GM12878 (cell line): Measurements from ENCODE around the gene CDC42EP1. TPM values are rescaled to one million over a fixed set of nuclear protein-coding genes. Genes with fewer than 3 reads are reported as not detected.

Source experiments
- ATAC-seq: fragments of 200-7000 bp; cut with Tn5 transposase; 3 replicates; pipeline ENCODE4 v1.9.1; 2020; ENCODE audit warnings: mild to moderate bottlenecking, moderate library complexity
- BruUV-seq: library from RNA; stranded (reverse); fragments of 400-500 nt; replicated peaks from 2 replicates; lab custom pipeline; 2021; lab: Mats Ljungman, UMichigan
- CTCF ChIA-PET: fragments of 300-600 bp; sonication (Branson Sonifier 250); formaldehyde crosslinking; extraction: SDS; loops from one replicate; lab custom pipeline; 2021; ENCODE audit warnings: inconsistent platforms; lab: Yijun Ruan, JAX
- POLR2A ChIA-PET: fragments of 350-600 bp; formaldehyde crosslinking; extraction: SDS; loops from one replicate; lab custom pipeline; 2021; ENCODE audit warnings: inconsistent platforms; lab: Charles Lee
- RAD21 ChIA-PET: fragments of 300-600 bp; sonication (Branson Sonifier 250); formaldehyde crosslinking; loops from one replicate; lab custom pipeline; 2023; ENCODE audit warnings: antibody characterized with exemption; ENCODE audit not compliant: unreplicated experiment; lab: Charles Lee
- SMC1A ChIA-PET: fragments of 300-600 bp; sonication (Branson Sonifier 250); formaldehyde crosslinking; loops from one replicate; lab custom pipeline; 2023; ENCODE audit not compliant: unreplicated experiment, uncharacterized antibody; lab: Charles Lee
- DNase-seq: peaks from one replicate; pipeline ENCODE4 v3.0.0-alpha.2; 2011; ENCODE audit warnings: low read depth, low spot score
- FAIRE-seq: peaks from 3 replicates; lab custom pipeline; 2011; peaks lifted over from hg19 to GRCh38; lab: Jason Lieb, UNC
- H2AFZ ChIP-seq: 2 replicates; pipeline ENCODE4 v1.6.0; 2011; ENCODE audit warnings: low read depth, low read length, control low read depth; ENCODE audit not compliant: control insufficient read depth
- H3K27ac ChIP-seq: 2 replicates; pipeline ENCODE4 v1.5.1; 2011; ENCODE audit warnings: control low read depth; ENCODE audit not compliant: control insufficient read depth, insufficient read depth
- H3K27me3 ChIP-seq, 2 experiments: replicated peaks in 1 of 2; 2 replicates each; pipeline versions ENCODE4 v1.6.0 to v1.6.1; 2011; ENCODE audit warnings: low read length in 1 of 2; ENCODE audit not compliant: control insufficient read depth in 2 of 2, insufficient read depth in 2 of 2
- H3K36me3 ChIP-seq, 2 experiments: 2 replicates each; pipeline ENCODE4 v1.5.1; 2011; ENCODE audit warnings: low read length in 1 of 2; ENCODE audit not compliant: control insufficient read depth in 2 of 2, insufficient read depth in 2 of 2
- H3K4me1 ChIP-seq: 2 replicates; pipeline ENCODE4 v1.6.1; 2011; ENCODE audit warnings: mild to moderate bottlenecking, low read length, moderate library complexity, mixed read lengths; ENCODE audit not compliant: control insufficient read depth, insufficient read depth
- H3K4me2 ChIP-seq: 2 replicates; pipeline ENCODE4 v1.6.0; 2011; ENCODE audit warnings: control low read depth; ENCODE audit not compliant: control insufficient read depth, insufficient read depth
- H3K4me3 ChIP-seq: fragments of 200-600 bp; sonication (generic); 2 replicates; pipeline ENCODE4 v1.5.1; 2016
- H3K79me2 ChIP-seq: 2 replicates; pipeline ENCODE4 v1.6.0; 2011; ENCODE audit warnings: low read length; ENCODE audit not compliant: control insufficient read depth, insufficient read depth
- H3K9ac ChIP-seq: 2 replicates; pipeline ENCODE4 v1.8.0; 2011; ENCODE audit warnings: low read length, control low read depth, mixed read lengths; ENCODE audit not compliant: control insufficient read depth, insufficient read depth
- H3K9me3 ChIP-seq: replicated peaks from 3 replicates; pipeline ENCODE4 v1.5.1; 2011; ENCODE audit warnings: mild to moderate bottlenecking, low read length; ENCODE audit not compliant: control insufficient read depth, insufficient read depth
- H4K20me1 ChIP-seq: 2 replicates; pipeline ENCODE4 v1.6.0; 2011; ENCODE audit not compliant: control insufficient read depth, insufficient read depth
- EP300 ChIP-seq, 2 experiments: fragments of 150-350 bp in 1 of 2; IDR thresholded peaks; 2 replicates each; pipeline ENCODE4 v1.6.1; 2011 to 2012; ENCODE audit warnings: low read depth in 2 of 2, low read length in 2 of 2, borderline replicate concordance in 1 of 2, improper control_type of control experiment in 1 of 2, inconsistent platforms in 1 of 2; ENCODE audit not compliant: control insufficient read depth in 1 of 2
- HDAC6 ChIP-seq: fragments of 200-600 bp; sonication (generic); IDR thresholded peaks from one replicate; pipeline ENCODE4 v1.8.0; 2017; ENCODE audit warnings: antibody characterized with exemption; ENCODE audit not compliant: unreplicated experiment
- IKZF2 ChIP-seq, 2 experiments: fragments of 450-650 bp; IDR thresholded peaks; 2 replicates each; pipeline ENCODE4 v1.6.1; 2017; ENCODE audit warnings: mild to moderate bottlenecking in 2 of 2, moderate library complexity in 2 of 2
- MEF2B ChIP-seq: fragments of 450-650 bp; IDR thresholded peaks from 2 replicates; pipeline ENCODE4 v1.6.1; 2018; ENCODE audit warnings: mild to moderate bottlenecking, moderate library complexity; ENCODE audit not compliant: partially characterized antibody, poor library complexity, severe bottlenecking
- MTA2 ChIP-seq: fragments of 450-650 bp; IDR thresholded peaks from 2 replicates; pipeline ENCODE4 v1.6.1; 2016; ENCODE audit warnings: low read depth, mild to moderate bottlenecking, moderate library complexity
- NBN ChIP-seq: fragments of 450-650 bp; IDR thresholded peaks from 2 replicates; pipeline ENCODE4 v1.6.1; 2016
- RCOR1 ChIP-seq: conservative IDR thresholded peaks from 2 replicates; pipeline ENCODE4 v1.6.1; 2012; ENCODE audit warnings: low read depth, low read length, improper control_type of control experiment
- RUNX3 ChIP-seq: IDR thresholded peaks from 2 replicates; pipeline ENCODE4 v1.6.1; 2012; ENCODE audit warnings: low read length, inconsistent platforms
- SPI1 ChIP-seq: IDR thresholded peaks from 2 replicates; pipeline ENCODE4 v1.6.1; 2011; ENCODE audit warnings: low read depth, mild to moderate bottlenecking, low read length, moderate library complexity, borderline replicate concordance; ENCODE audit not compliant: insufficient read depth
- SUZ12 ChIP-seq: fragments of 200-600 bp; sonication (generic); IDR thresholded peaks from one replicate; pipeline ENCODE4 v1.6.1; 2018; ENCODE audit warnings: antibody characterized with exemption, mild to moderate bottlenecking; ENCODE audit not compliant: unreplicated experiment
- ZBED1 ChIP-seq: IDR thresholded peaks from 2 replicates; pipeline ENCODE4 v1.6.1; 2016; ENCODE audit warnings: borderline replicate concordance
- WGBS: methylation state at CpG from one replicate; pipeline ENCODE4 v1.1.6; 2016; ENCODE audit warnings: low lambda C conversion rate; ENCODE audit not compliant: insufficient replicate concordance, insufficient coverage; ENCODE audit errors: missing lambda C conversion rate; 5-methylcytosine and 5-hydroxymethylcytosine counted together
- in situ Hi-C: fragments of 300-500 bp; cut with MboI; formaldehyde crosslinking; loops from 9 replicates; pipeline ENCODE4 v1.14.3; 2018; ENCODE audit warnings: mixed read lengths
- intact Hi-C: fragments of 100-400 bp; cut with micrococcal nuclease; formaldehyde crosslinking; loops from one replicate; pipeline ENCODE4 v1.14.2; 2022; ENCODE audit not compliant: unreplicated experiment
- polyA plus RNA-seq, 11 experiments: library from polyadenylated mRNA; depleted of rRNA in 4 of 11; unstranded in 6 of 11; stranded (reverse) in 5 of 11; fragments of >200 nt; fragmentation: Nextera tagmentation in 4 of 11; fragmentation: Illumina TruSeq in 1 of 11; extraction: Ambion mirVana in 4 of 11; extraction: Trizol in 1 of 11; gene quantifications; 1 replicate in 1 of 11; 2 replicates in 10 of 11; pipeline versions ENCODE4 v1.2.1 to v1.2.3, GENCODE V29; 2011 to 2016; ENCODE audit warnings: inconsistent platforms in 2 of 11, missing spikeins in 2 of 11, low read depth in 1 of 11
- total RNA-seq, 4 experiments: library from RNA; depleted of rRNA in 3 of 4; stranded (reverse); fragments of >200 nt in 3 of 4; fragmentation: Illumina TruSeq in 1 of 4; extraction: Trizol in 1 of 4; gene quantifications; 2 replicates each; pipeline versions ENCODE4 v1.2.1 to v1.2.3, GENCODE V29; 2013 to 2021
- TF ChIP-seq, protein P1 (sequence below): IDR thresholded peaks from 2 replicates; pipeline ENCODE4 v1.6.1; 2011; ENCODE audit warnings: borderline replicate concordance, low read depth, mild to moderate bottlenecking, moderate library complexity, mixed read lengths, low read length; ENCODE audit not compliant: insufficient read depth; ENCODE audit errors: extremely low read length
- TF ChIP-seq, protein P2 (sequence below): fragments of 450-650 bp; IDR thresholded peaks from 2 replicates; pipeline ENCODE4 v1.6.1; 2017; ENCODE audit warnings: low read depth, mild to moderate bottlenecking, moderate library complexity
- TF ChIP-seq, protein P3 (sequence below): fragments of 450-650 bp; formaldehyde crosslinking; IDR thresholded peaks from 2 replicates; pipeline ENCODE4 v1.4.0; 2020; ENCODE audit warnings: mild to moderate bottlenecking, moderate library complexity
- TF ChIP-seq, protein P4 (sequence below): fragments of 450-650 bp; IDR thresholded peaks from 2 replicates; pipeline ENCODE4 v1.6.1; 2016; ENCODE audit warnings: mild to moderate bottlenecking

Gene CDC42EP1
- total and polyA plus RNA-seq, 10 of the 15 experiments (the other 5 are each of a cell fraction or from before 2014, with no cell fraction given) = 0.04 to 0.33 (median 0.09) TPM; not detected in 7

DNA sequence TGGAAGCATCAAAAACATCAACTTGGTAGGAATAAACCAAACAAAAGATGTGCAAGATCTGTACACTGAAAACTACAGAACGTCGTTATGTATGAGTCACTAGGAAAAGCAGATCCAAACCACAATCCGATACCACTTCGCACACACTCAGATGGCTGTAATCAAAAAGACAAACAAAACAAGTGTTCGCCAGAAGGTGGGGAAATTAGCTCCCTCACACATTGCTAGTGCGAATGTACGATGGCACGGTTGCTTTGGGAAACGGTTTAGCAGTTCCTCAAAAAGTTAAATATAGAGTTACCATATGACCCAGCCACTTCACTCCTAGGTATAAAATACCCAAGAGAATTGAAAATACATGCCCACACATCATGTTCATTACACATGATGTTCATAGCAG lies 26.3 kb upstream of the CDC42EP1 start:
- Histone ChIP-seq H2AFZ (peak overlapping the region; percentile 44), H3K27ac (no peak overlapping the region), H3K9me3 (no peaks in the 10 kb centered on the region), H3K4me2 (no peak overlapping the region), H3K36me3 (no peaks in the 10 kb centered on the region), H3K79me2 (no peaks in the 10 kb centered on the region), H3K4me3 (no peak overlapping the region), H3K27me3 (no peaks in the 10 kb centered on the region), H3K9ac (no peak overlapping the region), H3K4me1 (peaks cover 15% of the 10 kb centered on the region), H4K20me1 (no peaks in the 10 kb centered on the region)
- BruUV-seq = no TSS peak
- DNase-seq = peak; percentile 28
- ChIA-PET SMC1A (interaction anchor here (0.9 to 1.4 kb wide), 4 partner anchors 9 to 74 kb away, joined by 3 to 4 read pairs (median 3); partner anchors contain the start of gene GGA1), RAD21 (interaction anchor here (1.8 to 2.7 kb wide), 3 partner anchors 33 to 74 kb away, joined by 4 to 13 read pairs (median 6); no protein-coding TSS in a partner anchor), POLR2A (interaction anchor here (0.7 kb wide), 1 partner anchor 57 kb away, joined by 4 read pairs; no protein-coding TSS in a partner anchor), CTCF (interaction anchor here (1.0 to 2.9 kb wide), 6 partner anchors 8 to 106 kb away, joined by 3 to 20 read pairs (median 4); no protein-coding TSS in a partner anchor)
- WGBS = 2% methylated on average over 9 of the region's 9 CpGs
- peak; percentile 18 for ATAC-seq
- FAIRE-seq = no peak
- intact Hi-C loops = loop anchor here (10.0 kb wide), 2 partner anchors 331 to 401 kb away; no protein-coding TSS in a partner anchor
- in situ Hi-C loops = no loop called here
- 0 out of 4 replicates have a peak, but pooled peaks of 1 of the 2 experiments have one; percentile 31 for TF ChIP-seq EP300 (IDR thresholded peaks at IDR 0.05; ENCODE audit: borderline replicate concordance in 1 of 2, control insufficient read depth in 1 of 2, low read depth in 2 of 2, low read length in 2 of 2)
- peak; percentile 74; the same call in 1 of the 2 replicates for TF ChIP-seq MTA2
- TF ChIP-seq RCOR1 = no peak
- TF ChIP-seq, protein P1, sequence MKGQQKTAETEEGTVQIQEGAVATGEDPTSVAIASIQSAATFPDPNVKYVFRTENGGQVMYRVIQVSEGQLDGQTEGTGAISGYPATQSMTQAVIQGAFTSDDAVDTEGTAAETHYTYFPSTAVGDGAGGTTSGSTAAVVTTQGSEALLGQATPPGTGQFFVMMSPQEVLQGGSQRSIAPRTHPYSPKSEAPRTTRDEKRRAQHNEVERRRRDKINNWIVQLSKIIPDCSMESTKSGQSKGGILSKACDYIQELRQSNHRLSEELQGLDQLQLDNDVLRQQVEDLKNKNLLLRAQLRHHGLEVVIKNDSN = no peak
- no peak for TF ChIP-seq ZBED1
- peak; percentile 65; the same call in 1 of the 2 replicates for TF ChIP-seq SPI1
- peak; percentile 64; the same call in 1 of the 2 replicates for TF ChIP-seq RUNX3
- no peak for TF ChIP-seq SUZ12
- TF ChIP-seq, protein P2, sequence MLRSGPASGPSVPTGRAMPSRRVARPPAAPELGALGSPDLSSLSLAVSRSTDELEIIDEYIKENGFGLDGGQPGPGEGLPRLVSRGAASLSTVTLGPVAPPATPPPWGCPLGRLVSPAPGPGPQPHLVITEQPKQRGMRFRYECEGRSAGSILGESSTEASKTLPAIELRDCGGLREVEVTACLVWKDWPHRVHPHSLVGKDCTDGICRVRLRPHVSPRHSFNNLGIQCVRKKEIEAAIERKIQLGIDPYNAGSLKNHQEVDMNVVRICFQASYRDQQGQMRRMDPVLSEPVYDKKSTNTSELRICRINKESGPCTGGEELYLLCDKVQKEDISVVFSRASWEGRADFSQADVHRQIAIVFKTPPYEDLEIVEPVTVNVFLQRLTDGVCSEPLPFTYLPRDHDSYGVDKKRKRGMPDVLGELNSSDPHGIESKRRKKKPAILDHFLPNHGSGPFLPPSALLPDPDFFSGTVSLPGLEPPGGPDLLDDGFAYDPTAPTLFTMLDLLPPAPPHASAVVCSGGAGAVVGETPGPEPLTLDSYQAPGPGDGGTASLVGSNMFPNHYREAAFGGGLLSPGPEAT = peak; percentile 40; the same call in 1 of the 2 replicates
- TF ChIP-seq, protein P3, sequence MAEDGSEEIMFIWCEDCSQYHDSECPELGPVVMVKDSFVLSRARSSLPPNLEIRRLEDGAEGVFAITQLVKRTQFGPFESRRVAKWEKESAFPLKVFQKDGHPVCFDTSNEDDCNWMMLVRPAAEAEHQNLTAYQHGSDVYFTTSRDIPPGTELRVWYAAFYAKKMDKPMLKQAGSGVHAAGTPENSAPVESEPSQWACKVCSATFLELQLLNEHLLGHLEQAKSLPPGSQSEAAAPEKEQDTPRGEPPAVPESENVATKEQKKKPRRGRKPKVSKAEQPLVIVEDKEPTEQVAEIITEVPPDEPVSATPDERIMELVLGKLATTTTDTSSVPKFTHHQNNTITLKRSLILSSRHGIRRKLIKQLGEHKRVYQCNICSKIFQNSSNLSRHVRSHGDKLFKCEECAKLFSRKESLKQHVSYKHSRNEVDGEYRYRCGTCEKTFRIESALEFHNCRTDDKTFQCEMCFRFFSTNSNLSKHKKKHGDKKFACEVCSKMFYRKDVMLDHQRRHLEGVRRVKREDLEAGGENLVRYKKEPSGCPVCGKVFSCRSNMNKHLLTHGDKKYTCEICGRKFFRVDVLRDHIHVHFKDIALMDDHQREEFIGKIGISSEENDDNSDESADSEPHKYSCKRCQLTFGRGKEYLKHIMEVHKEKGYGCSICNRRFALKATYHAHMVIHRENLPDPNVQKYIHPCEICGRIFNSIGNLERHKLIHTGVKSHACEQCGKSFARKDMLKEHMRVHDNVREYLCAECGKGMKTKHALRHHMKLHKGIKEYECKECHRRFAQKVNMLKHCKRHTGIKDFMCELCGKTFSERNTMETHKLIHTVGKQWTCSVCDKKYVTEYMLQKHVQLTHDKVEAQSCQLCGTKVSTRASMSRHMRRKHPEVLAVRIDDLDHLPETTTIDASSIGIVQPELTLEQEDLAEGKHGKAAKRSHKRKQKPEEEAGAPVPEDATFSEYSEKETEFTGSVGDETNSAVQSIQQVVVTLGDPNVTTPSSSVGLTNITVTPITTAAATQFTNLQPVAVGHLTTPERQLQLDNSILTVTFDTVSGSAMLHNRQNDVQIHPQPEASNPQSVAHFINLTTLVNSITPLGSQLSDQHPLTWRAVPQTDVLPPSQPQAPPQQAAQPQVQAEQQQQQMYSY (CRISPR knock-in tag) = no peak
- TF ChIP-seq MEF2B = peak; percentile 91
- TF ChIP-seq, protein P4, sequence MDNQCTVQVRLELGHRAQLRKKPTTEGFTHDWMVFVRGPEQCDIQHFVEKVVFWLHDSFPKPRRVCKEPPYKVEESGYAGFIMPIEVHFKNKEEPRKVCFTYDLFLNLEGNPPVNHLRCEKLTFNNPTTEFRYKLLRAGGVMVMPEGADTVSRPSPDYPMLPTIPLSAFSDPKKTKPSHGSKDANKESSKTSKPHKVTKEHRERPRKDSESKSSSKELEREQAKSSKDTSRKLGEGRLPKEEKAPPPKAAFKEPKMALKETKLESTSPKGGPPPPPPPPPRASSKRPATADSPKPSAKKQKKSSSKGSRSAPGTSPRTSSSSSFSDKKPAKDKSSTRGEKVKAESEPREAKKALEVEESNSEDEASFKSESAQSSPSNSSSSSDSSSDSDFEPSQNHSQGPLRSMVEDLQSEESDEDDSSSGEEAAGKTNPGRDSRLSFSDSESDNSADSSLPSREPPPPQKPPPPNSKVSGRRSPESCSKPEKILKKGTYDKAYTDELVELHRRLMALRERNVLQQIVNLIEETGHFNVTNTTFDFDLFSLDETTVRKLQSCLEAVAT = 0 out of 2 replicates have a peak, but pooled peaks have one; percentile 26
- TF ChIP-seq HDAC6 = no peak
- peak; percentile 84 to 85; a peak in 3 of 4 replicates for TF ChIP-seq IKZF2 (IDR thresholded peaks at IDR 0.05)
- 0 out of 2 replicates have a peak, but pooled peaks have one; percentile 23 for TF ChIP-seq NBN
